NCI-H526 (cell line): ENCODE measurements around the gene SCFD2.

Experiments
- DNase-seq, 2 experiments: peaks; one replicate each; lab custom pipeline; 2025; lab: John Stamatoyannopoulos, UW

SCFD2 gene

DNA sequence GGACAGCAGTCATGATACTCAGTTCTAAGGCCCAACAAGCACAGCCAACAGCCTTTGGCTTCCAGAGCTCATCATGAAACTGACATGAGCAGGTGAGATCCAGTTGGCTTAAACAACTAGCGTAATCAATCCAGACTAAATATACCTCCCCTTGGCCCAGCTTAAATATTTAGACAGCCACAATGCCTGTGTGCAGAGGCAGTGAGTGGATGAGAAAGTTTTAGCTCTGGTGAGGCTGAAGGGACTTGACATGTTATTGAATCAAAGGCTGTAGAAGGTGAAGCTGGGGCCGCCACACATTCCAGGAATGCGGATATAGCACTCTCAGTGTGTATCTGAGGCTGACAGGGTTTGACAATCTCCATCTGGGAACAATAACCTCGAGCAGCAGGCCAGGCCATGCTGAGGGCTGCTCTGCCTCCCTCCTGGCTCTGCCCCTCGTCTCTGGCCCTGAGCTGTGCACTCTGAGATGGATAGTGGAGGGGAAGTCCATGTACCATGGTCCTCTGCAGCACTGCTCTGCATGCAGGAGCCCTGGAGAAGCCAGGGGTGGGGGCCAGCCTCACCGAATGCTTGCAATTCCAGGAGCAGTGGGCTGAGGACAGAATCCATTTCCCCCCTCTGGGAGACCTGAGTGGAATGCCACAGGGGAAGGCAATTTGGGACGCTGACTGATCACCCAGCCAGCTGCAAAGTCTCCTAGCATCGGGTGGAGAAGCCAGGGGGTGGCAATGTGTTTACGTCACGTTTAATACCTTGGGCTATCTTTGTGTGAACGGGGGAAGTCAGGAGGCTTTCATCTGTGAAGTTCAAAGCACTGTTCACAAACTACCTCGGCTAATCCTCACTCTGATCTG lies 541.0 kb downstream of the SCFD2 start:
- no peak for DNase-seq

DNA sequence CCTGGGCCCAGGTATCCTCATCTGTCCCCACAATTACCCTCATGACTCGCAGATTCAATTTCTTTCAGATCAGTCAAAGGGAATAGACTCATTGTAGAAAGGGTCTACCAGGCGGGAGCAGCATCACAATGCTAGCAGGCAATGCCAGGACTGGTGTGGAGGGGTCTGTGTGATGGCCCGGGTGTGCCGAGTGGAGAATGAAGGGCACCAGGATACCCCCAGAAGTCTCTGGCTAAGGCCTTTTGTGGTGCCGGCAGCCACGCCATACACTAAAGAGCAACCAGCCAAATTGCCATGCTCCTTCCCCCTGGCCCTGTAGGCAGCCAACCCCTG lies 541.6 kb downstream of the SCFD2 start:
- no peak for DNase-seq

DNA sequence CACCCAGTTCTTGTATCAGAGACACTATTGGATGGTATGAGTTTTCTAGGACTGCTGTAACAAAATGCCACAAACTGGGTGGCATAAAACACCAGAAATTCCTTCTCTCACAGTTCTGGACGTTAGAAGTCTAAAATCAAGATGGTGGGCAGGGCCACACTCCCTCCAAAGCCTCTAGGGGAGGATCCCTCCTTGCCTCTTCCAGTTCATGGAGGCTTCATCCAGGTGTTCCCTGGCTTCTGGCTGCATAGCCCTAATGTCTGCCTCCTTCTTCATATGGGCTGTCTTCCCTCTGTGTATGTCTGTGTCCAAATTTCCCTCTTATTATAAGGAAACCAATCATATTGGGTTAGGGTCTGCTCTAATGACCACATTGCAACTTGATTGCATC lies 542.2 kb downstream of the SCFD2 start:
- no peak for DNase-seq
